K562 (cell line): ENCODE data around the gene CREB3L2. TPM values are rescaled to one million over a fixed set of nuclear protein-coding genes. Genes with fewer than 3 reads are reported as not detected.

Experiments
- ATAC-seq: fragments of 200-7000 bp; cut with Tn5 transposase; 3 replicates; pipeline ENCODE4 v1.9.1; 2020; ENCODE audit warnings: moderate library complexity
- BruUV-seq: library from RNA; stranded (reverse); fragments of 400-500 nt; replicated peaks from 2 replicates; lab custom pipeline; 2021; lab: Mats Ljungman, UMichigan
- CTCF ChIA-PET: fragments of 300-600 bp; formaldehyde crosslinking; extraction: SDS; loops from one replicate; lab custom pipeline; 2021; ENCODE audit warnings: low intra/inter-chr PET ratio; lab: Yijun Ruan, JAX
- POLR2A ChIA-PET: fragments of 300-600, 350-650 bp; sonication (Branson Sonifier 250); formaldehyde crosslinking; extraction: SDS; loops from one replicate; lab custom pipeline; 2021; ENCODE audit warnings: antibody characterized with exemption, inconsistent platforms; lab: Yijun Ruan, JAX
- DNase-seq, 4 experiments: peaks; one replicate each; pipeline versions ENCODE4 v3.0.0 to v3.0.0-alpha.2; 2011 to 2018; ENCODE audit warnings: low spot score in 3 of 4, mixed read lengths in 3 of 4; ENCODE audit errors: extremely low read depth in 1 of 4
- FAIRE-seq: peaks from 2 replicates; lab custom pipeline; 2011; peaks lifted over from hg19 to GRCh38; lab: Jason Lieb, UNC
- H2AFZ ChIP-seq: 2 replicates; pipeline ENCODE4 v1.6.0; 2011; ENCODE audit warnings: low read depth, low read length, control low read depth, inconsistent platforms
- H3K27ac ChIP-seq: fragments of 200-600 bp; 3 replicates; pipeline ENCODE4 v1.8.0; 2011; ENCODE audit warnings: low read depth, mild to moderate bottlenecking, control low read depth, inconsistent platforms, low read length, moderate library complexity, mixed read lengths; ENCODE audit errors: extremely low read depth
- H3K27me3 ChIP-seq, 2 experiments: fragments of 300-600 bp in 1 of 2; 2 replicates in 1 of 2; 3 replicates in 1 of 2; pipeline versions ENCODE4 v1.6.0 to v1.8.0; 2011; ENCODE audit warnings: inconsistent platforms in 2 of 2, low read length in 2 of 2, mild to moderate bottlenecking in 1 of 2, mixed read lengths in 1 of 2, moderate library complexity in 1 of 2; ENCODE audit not compliant: control insufficient read depth in 2 of 2, insufficient read depth in 2 of 2
- H3K36me3 ChIP-seq: fragments of 300-600 bp; 3 replicates; pipeline ENCODE4 v1.8.0; 2011; ENCODE audit warnings: mild to moderate bottlenecking, low read length, inconsistent platforms; ENCODE audit not compliant: control insufficient read depth, insufficient read depth
- H3K4me1 ChIP-seq, 2 experiments: fragments of 200-600 bp in 1 of 2; replicated peaks in 1 of 2; 2 replicates in 1 of 2; 3 replicates in 1 of 2; pipeline versions ENCODE4 v1.5.1 to v1.8.0; 2011; ENCODE audit warnings: inconsistent platforms in 2 of 2, low read length in 2 of 2, mild to moderate bottlenecking in 1 of 2, mixed read lengths in 1 of 2, moderate library complexity in 1 of 2; ENCODE audit not compliant: control insufficient read depth in 2 of 2, insufficient read depth in 2 of 2
- H3K4me2 ChIP-seq: 2 replicates; pipeline ENCODE4 v1.6.1; 2011; ENCODE audit warnings: low read length, control low read depth, inconsistent platforms, mixed read lengths; ENCODE audit not compliant: insufficient read depth
- H3K4me3 ChIP-seq: fragments of 200-600 bp; sonication (generic), shearing (Covaris generic); 2 replicates; pipeline ENCODE4 v1.5.1; 2016; ENCODE audit warnings: control low read depth, inconsistent platforms
- H3K79me2 ChIP-seq: fragments of 200-600 bp; 3 replicates; pipeline ENCODE4 v1.8.0; 2011; ENCODE audit warnings: low read length, inconsistent platforms; ENCODE audit not compliant: control insufficient read depth, insufficient read depth
- H3K9ac ChIP-seq, 2 experiments: 2 replicates each; pipeline versions ENCODE4 v1.6.0 to v1.6.1; 2011; ENCODE audit warnings: low read depth in 2 of 2, low read length in 2 of 2, control low read depth in 1 of 2, inconsistent platforms in 1 of 2, mild to moderate bottlenecking in 1 of 2, mixed read lengths in 1 of 2; ENCODE audit not compliant: insufficient read depth in 1 of 2
- H3K9me1 ChIP-seq: one replicate; pipeline ENCODE4 v1.6.0; 2011; ENCODE audit warnings: inconsistent platforms, mild to moderate bottlenecking, low read length, moderate library complexity; ENCODE audit not compliant: control insufficient read depth, insufficient read depth
- H3K9me3 ChIP-seq: replicated peaks from 2 replicates; pipeline ENCODE4 v1.5.1; 2011; ENCODE audit warnings: low read depth, low read length, inconsistent platforms; ENCODE audit not compliant: control insufficient read depth, insufficient read depth
- H4K20me1 ChIP-seq: replicated peaks from 2 replicates; pipeline ENCODE4 v1.6.1; 2011; ENCODE audit warnings: low read length, inconsistent platforms, mixed read lengths; ENCODE audit not compliant: control insufficient read depth, insufficient read depth
- CREBBP ChIP-seq: IDR thresholded peaks from one replicate; pipeline ENCODE4 v1.6.1; 2012; ENCODE audit warnings: low read depth, mild to moderate bottlenecking, control low read depth, inconsistent platforms, low read length
- CSDE1 ChIP-seq, 2 experiments: fragments of 450-650 bp; IDR thresholded peaks; 2 replicates each; pipeline ENCODE4 v1.6.1; 2016; ENCODE audit warnings: mild to moderate bottlenecking in 1 of 2
- DDX20 ChIP-seq: fragments of 450-650 bp; IDR thresholded peaks from 2 replicates; pipeline ENCODE4 v1.6.1; 2016; ENCODE audit warnings: missing genetic modification characterization, low read depth, mild to moderate bottlenecking, missing compliant biosample characterization, moderate library complexity
- EP400 ChIP-seq: fragments of 450-650 bp; IDR thresholded peaks from 2 replicates; pipeline ENCODE4 v1.6.1; 2017; ENCODE audit warnings: antibody characterized with exemption, mild to moderate bottlenecking, moderate library complexity
- ESRRA ChIP-seq: fragments of 450-650 bp; IDR thresholded peaks from 2 replicates; pipeline ENCODE4 v1.6.1; 2014; ENCODE audit warnings: low read depth, mild to moderate bottlenecking, moderate library complexity, borderline replicate concordance
- EZH2 ChIP-seq: IDR thresholded peaks from 2 replicates; pipeline ENCODE4 v1.6.1; 2012; ENCODE audit warnings: low read depth, mild to moderate bottlenecking, inconsistent platforms, low read length, borderline replicate concordance
- FOSL1 ChIP-seq: fragments of 200-800 bp; sonication (Bioruptor generic); conservative IDR thresholded peaks from 2 replicates; pipeline ENCODE4 v1.6.1; 2016; ENCODE audit warnings: missing genetic modification characterization, missing compliant biosample characterization
- GABPB1 ChIP-seq: sonication (generic); formaldehyde crosslinking; IDR thresholded peaks from 2 replicates; pipeline ENCODE4 v1.8.0; 2022; ENCODE audit warnings: mild to moderate bottlenecking, missing genetic modification reagents
- GABPB2 ChIP-seq: fragments of 250-450 bp; sonication (Bioruptor Pico); conservative IDR thresholded peaks from 2 replicates; pipeline ENCODE4 v1.5.1; 2021; ENCODE audit warnings: mild to moderate bottlenecking
- HDAC1 ChIP-seq, 2 experiments: fragments of 450-650 bp; IDR thresholded peaks; 2 replicates each; pipeline ENCODE4 v1.6.1; 2016 to 2017; ENCODE audit warnings: inconsistent platforms in 1 of 2, mild to moderate bottlenecking in 1 of 2, moderate library complexity in 1 of 2
- HLTF ChIP-seq: fragments of 450-650 bp; IDR thresholded peaks from 2 replicates; pipeline ENCODE4 v1.6.1; 2016
- KLF1 ChIP-seq: fragments of 450-650 bp; IDR thresholded peaks from 2 replicates; pipeline ENCODE4 v1.6.1; 2016; ENCODE audit warnings: missing genetic modification characterization, missing compliant biosample characterization
- MAFF ChIP-seq: IDR thresholded peaks from 2 replicates; pipeline ENCODE4 v1.6.1; 2012; ENCODE audit warnings: low read length, improper control_type of control experiment
- MXI1 ChIP-seq: IDR thresholded peaks from 2 replicates; pipeline ENCODE4 v1.6.1; 2011; ENCODE audit warnings: low read depth, mild to moderate bottlenecking, improper control_type of control experiment, low read length
- PTBP1 ChIP-seq: fragments of 200-400 bp; formaldehyde crosslinking; IDR thresholded peaks from 2 replicates; pipeline ENCODE4 v1.6.1; 2017; ENCODE audit warnings: low read depth, low read length
- SAP30 ChIP-seq: fragments of 200-600 bp; sonication (generic); IDR thresholded peaks from 2 replicates; pipeline ENCODE4 v1.6.1; 2012; ENCODE audit warnings: borderline replicate concordance, low read depth, mild to moderate bottlenecking, moderate library complexity, low read length, control low read depth, inconsistent platforms; ENCODE audit not compliant: insufficient read depth, poor library complexity, severe bottlenecking
- SNRNP70 ChIP-seq: fragments of 200-400 bp; formaldehyde crosslinking; optimal IDR thresholded peaks from 2 replicates; pipeline ENCODE3; 2017; ENCODE audit warnings: low read depth, low read length
- TBL1XR1 ChIP-seq, 2 experiments: IDR thresholded peaks; 2 replicates each; pipeline ENCODE4 v1.6.1; 2012; ENCODE audit warnings: improper control_type of control experiment in 2 of 2, low read length in 2 of 2, mild to moderate bottlenecking in 1 of 2
- ZNF384 ChIP-seq: IDR thresholded peaks from 2 replicates; pipeline ENCODE4 v1.6.1; 2012; ENCODE audit warnings: low read depth, low read length, improper control_type of control experiment
- WGBS: fragments of 100-300 bp; shearing (Covaris generic); methylation state at CpG from one replicate; pipeline ENCODE4 v1.1.6; 2016; ENCODE audit warnings: low coverage, mixed read lengths; ENCODE audit not compliant: insufficient coverage; ENCODE audit errors: missing lambda C conversion rate; 5-methylcytosine and 5-hydroxymethylcytosine counted together
- in situ Hi-C: fragments of 300-500 bp; cut with MboI; formaldehyde crosslinking; loops from 4 replicates; pipeline ENCODE4 v1.15.0; 2018; ENCODE audit warnings: inconsistent platforms, mixed read lengths
- intact Hi-C: fragments of 100-400 bp; cut with micrococcal nuclease; formaldehyde crosslinking; loops from 2 replicates; pipeline ENCODE4 v1.14.2; 2022
- polyA plus RNA-seq, 8 experiments: library from polyadenylated mRNA; depleted of rRNA in 4 of 8; stranded (reverse) in 5 of 8; unstranded in 3 of 8; fragments of >200 nt; fragmentation: Nextera tagmentation in 2 of 8; fragmentation: Illumina TruSeq in 1 of 8; extraction: Ambion mirVana in 2 of 8; extraction: Trizol in 1 of 8; gene quantifications; 2 replicates each; pipeline versions ENCODE4 v1.2.1 to v1.2.3, GENCODE V29; 2011 to 2014; ENCODE audit warnings: inconsistent platforms in 1 of 8, missing spikeins in 1 of 8
- total RNA-seq, 7 experiments: library from RNA; depleted of rRNA in 6 of 7; stranded (reverse); fragments of >200 nt in 6 of 7; fragmentation: Illumina TruSeq in 2 of 7; extraction: Trizol in 2 of 7; gene quantifications; 2 replicates each; pipeline versions ENCODE4 v1.2.1 to v1.2.3, GENCODE V29; 2011 to 2021; ENCODE audit warnings: low replicate concordance in 1 of 7
- TF ChIP-seq, protein P1 (sequence below): sonication (generic); formaldehyde crosslinking; IDR thresholded peaks from 2 replicates; pipeline ENCODE4 v1.8.1; 2023; ENCODE audit warnings: mild to moderate bottlenecking, missing genetic modification reagents
- TF ChIP-seq, protein P2 (sequence below): fragments of 250-450 bp; sonication (Bioruptor Pico); IDR thresholded peaks from 2 replicates; pipeline ENCODE4 v1.8.0; 2021; ENCODE audit warnings: moderate library complexity, mild to moderate bottlenecking, inconsistent platforms

Gene CREB3L2
- total and polyA plus RNA-seq, 9 of the 15 experiments (the other 6 are each of a cell fraction or from before 2014, with no cell fraction given): 7.1 to 45.6 (median 15.8) TPM

DNA sequence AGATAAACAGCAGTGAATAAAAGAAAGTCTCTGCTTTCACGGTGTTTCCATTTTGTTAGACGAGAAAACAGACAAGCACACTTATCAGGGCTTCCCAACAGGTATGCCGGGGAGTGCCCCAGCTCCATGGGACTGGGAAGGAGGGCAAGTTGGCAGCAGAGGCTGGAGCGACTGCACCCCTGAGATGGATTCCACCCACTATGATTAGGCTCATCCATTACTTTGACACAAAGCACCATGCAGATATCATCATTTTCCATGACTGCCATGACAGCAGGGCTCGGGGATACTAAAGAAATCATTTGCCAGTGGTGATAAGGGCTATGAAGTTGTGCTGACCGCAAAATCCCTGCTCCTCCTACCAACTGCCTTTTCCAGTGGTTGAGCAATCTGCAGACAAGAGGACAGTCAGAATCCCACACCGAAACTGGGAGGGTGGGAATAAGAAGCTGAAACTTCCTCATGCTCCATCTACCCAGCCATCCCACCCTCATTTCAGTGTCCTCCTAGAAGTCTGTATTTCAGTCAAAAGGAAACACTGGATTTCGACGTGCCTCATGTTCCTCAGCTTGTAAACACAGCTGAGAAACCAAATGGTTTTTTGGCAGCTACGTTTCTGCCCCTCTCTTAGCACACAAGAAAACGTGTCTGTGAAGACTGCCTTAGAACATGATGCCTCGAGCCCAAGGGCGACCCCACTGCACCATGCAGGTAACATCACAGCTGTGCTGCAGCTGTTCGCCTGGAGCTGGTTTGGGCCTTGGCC lies 15.5 kb downstream of the CREB3L2 start (continued):
- TF ChIP-seq SAP30 (peak; percentile 64), TBL1XR1 (IDR thresholded peaks at IDR 0.05; ENCODE audit: low read length in 2 of 2) (peak in 1 of 2 experiments; percentile 28; a peak in 1 of 4 replicates), MAFF (peak; percentile 49; the same call in 1 of the 2 replicates), DDX20 (tag) (no peak), HDAC1 (IDR thresholded peaks at IDR 0.05) (peak; percentile 21 to 93; a peak in 2 of 4 replicates), MXI1 (no peak), PTBP1 (no peak), KLF1 (tag) (0 out of 2 replicates have a peak, but pooled peaks have one; percentile 15), ESRRA (peak; percentile 96; the same call in 1 of the 2 replicates), CREBBP (no peak), SNRNP70 (no peak)

DNA sequence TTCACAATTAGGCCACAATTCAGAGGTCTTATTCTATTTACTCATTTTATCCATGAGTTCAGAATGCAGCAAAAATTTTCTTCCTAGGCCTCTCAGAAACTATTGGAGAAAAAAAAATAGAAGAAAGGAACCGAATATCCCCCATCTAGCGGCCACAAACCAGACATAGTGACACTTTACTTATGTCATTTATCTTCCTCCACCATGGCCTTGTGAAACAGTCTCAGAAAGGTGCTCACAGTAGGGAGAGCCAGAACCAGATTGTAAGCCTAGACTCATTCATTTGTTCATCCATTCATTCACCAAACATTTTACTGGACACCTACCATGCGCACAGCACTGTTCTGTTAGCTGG lies 16.0 kb downstream of the CREB3L2 start:
- no TSS peak for BruUV-seq
- POLR2A ChIA-PET: interaction anchor here (1.1 to 3.1 kb wide), 4 partner anchors 10 to 23 kb away, joined by 3 to 14 read pairs (median 4); no protein-coding TSS in a partner anchor
- H3K9me3 ChIP-seq: no peaks in the 10 kb centered on the region; the same call in 1 of the 2 replicates
- peaks cover 22% of the 10 kb centered on the region for H3K36me3 ChIP-seq
- peak; percentile 73 for FAIRE-seq
- H3K4me2 ChIP-seq: peak overlapping the region; percentile 45
- H3K79me2 ChIP-seq: peaks cover 96% of the 10 kb centered on the region
- H3K4me1 ChIP-seq: peaks cover 41 to 57% of the 10 kb centered on the region in 2 experiments
- peak overlapping the region; percentile 7 to 64; a peak in 2 of 4 replicates for H3K9ac ChIP-seq
- WGBS: 10% methylated on average over 3 of the region's 3 CpGs
- peak; percentile 76 for ATAC-seq
- peaks cover 26% of the 10 kb centered on the region for H4K20me1 ChIP-seq
- peak; percentile 53 to 70 (median 62) for DNase-seq
- H3K9me1 ChIP-seq: peaks cover 10% of the 10 kb centered on the region
- H3K27ac ChIP-seq: peak overlapping the region; percentile 38
- no peak overlapping the region for H3K4me3 ChIP-seq
- intact Hi-C loops: no loop called here
- no peak overlapping the region for H2AFZ ChIP-seq
- in situ Hi-C loops: no loop called here
- CTCF ChIA-PET: interaction anchor here (0.7 kb wide), 1 partner anchor 20 kb away, joined by 3 read pairs; no protein-coding TSS in a partner anchor
- no peaks in the 10 kb centered on the region for H3K27me3 ChIP-seq
- no peak for TF ChIP-seq EZH2
- no peak for TF ChIP-seq GABPB2
- TF ChIP-seq CSDE1 (IDR thresholded peaks at IDR 0.05): no peak
- peak; percentile 68; the same call in 1 of the 2 replicates for TF ChIP-seq ZNF384
- TF ChIP-seq, protein P1, sequence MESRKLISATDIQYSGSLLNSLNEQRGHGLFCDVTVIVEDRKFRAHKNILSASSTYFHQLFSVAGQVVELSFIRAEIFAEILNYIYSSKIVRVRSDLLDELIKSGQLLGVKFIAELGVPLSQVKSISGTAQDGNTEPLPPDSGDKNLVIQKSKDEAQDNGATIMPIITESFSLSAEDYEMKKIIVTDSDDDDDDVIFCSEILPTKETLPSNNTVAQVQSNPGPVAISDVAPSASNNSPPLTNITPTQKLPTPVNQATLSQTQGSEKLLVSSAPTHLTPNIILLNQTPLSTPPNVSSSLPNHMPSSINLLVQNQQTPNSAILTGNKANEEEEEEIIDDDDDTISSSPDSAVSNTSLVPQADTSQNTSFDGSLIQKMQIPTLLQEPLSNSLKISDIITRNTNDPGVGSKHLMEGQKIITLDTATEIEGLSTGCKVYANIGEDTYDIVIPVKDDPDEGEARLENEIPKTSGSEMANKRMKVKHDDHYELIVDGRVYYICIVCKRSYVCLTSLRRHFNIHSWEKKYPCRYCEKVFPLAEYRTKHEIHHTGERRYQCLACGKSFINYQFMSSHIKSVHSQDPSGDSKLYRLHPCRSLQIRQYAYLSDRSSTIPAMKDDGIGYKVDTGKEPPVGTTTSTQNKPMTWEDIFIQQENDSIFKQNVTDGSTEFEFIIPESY (CRISPR knock-in tag): peak; percentile 49
- TF ChIP-seq FOSL1 (tag): no peak
- TF ChIP-seq GABPB1 (CRISPR knock-in tag): 0 out of 2 replicates have a peak, but pooled peaks have one; percentile 57
- no peak for TF ChIP-seq EP400
- TF ChIP-seq, protein P2, sequence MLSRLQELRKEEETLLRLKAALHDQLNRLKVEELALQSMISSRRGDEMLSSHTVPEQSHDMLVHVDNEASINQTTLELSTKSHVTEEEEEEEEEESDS (CRISPR knock-in tag): no peak
- no peak for TF ChIP-seq HLTF
